Naive B cell (primary cell): ENCODE measurements around the gene CLDN14. TPM values are rescaled to one million over a fixed set of nuclear protein-coding genes. Genes with fewer than 3 reads are reported as not detected.

ENCODE experiments used
- ATAC-seq, 2 donors: fragments of 150-1000 bp; cut with Tn5 transposase; 2 replicates each; pipeline ENCODE4 v1.10.0; 2021; ENCODE audit warnings: low read depth in 2 of 2, mild to moderate bottlenecking in 2 of 2, moderate library complexity in 2 of 2
- DNase-seq: peaks from one replicate; pipeline ENCODE4 v3.0.0; 2022
- H3K27ac Mint-ChIP-seq, 6 donors: one replicate each; pipeline ENCODE4 v1.8.0; 2020 to 2022; ENCODE audit warnings: mild to moderate bottlenecking in 6 of 6, mixed read lengths in 6 of 6, moderate library complexity in 5 of 6, inconsistent platforms in 2 of 6
- H3K27me3 Mint-ChIP-seq, 3 donors: one replicate each; pipeline ENCODE4 v1.8.0; 2021 to 2022; ENCODE audit warnings: mixed read lengths in 3 of 3, mild to moderate bottlenecking in 1 of 3
- H3K36me3 Mint-ChIP-seq, 2 donors: one replicate each; pipeline ENCODE4 v1.8.0; 2020 to 2022; ENCODE audit warnings: mixed read lengths in 2 of 2, inconsistent platforms in 1 of 2, mild to moderate bottlenecking in 1 of 2
- H3K4me1 Mint-ChIP-seq, 3 donors: one replicate each; pipeline ENCODE4 v1.8.0; 2020 to 2022; ENCODE audit warnings: mixed read lengths in 3 of 3, inconsistent platforms in 1 of 3, mild to moderate bottlenecking in 1 of 3, moderate library complexity in 1 of 3
- H3K4me3 Mint-ChIP-seq, 8 donors: one replicate each; pipeline ENCODE4 v1.8.0; 2020 to 2022; ENCODE audit warnings: mild to moderate bottlenecking in 8 of 8, mixed read lengths in 8 of 8, moderate library complexity in 8 of 8, inconsistent platforms in 2 of 8
- H3K9me3 Mint-ChIP-seq, 7 donors: one replicate each; pipeline ENCODE4 v1.8.0; 2020 to 2022; ENCODE audit warnings: mixed read lengths in 7 of 7, mild to moderate bottlenecking in 5 of 7, inconsistent platforms in 2 of 7, moderate library complexity in 1 of 7
- polyA plus RNA-seq, 6 donors: library from polyadenylated mRNA; unstranded; fragments of 300-500 nt; fragmentation: Illumina TruSeq; gene quantifications; one replicate each; pipeline ENCODE4 v1.2.3, GENCODE V29; 2021; ENCODE audit warnings: low read depth in 6 of 6

The CLDN14 gene
- polyA plus RNA-seq, 6 donors from 2014 or later, result not detected

DNA sequence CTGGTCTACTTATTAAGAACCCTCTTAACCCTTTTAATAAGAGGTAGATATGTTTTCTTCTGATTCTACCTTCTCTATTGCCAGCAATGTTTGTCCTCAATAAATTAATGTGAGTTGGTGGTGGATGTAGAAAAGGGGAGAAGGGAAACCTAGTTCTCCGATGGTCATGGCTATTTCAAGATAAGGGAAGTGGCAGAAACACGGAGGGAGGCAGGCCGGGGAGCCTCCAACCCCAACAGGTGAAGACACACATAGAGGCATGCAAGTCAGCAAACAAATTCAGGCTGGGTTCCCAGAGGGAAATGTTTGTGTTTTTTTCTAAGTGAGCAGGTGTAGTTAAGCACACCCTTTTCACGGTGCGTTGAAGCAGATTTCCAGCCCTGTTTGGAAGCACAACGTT is 31.0 kb upstream of the CLDN14 start:
- Mint-ChIP-seq H3K36me3 (no peaks in the 10 kb centered on the region), H3K9me3 (peaks cover 0 to 3% (median 0%) of the 10 kb centered on the region in 7 donors), H3K4me1 (peaks cover 6 to 32% (median 11%) of the 10 kb centered on the region in 3 donors), H3K27ac (no peak overlapping the region), H3K27me3 (peaks cover 0 to 22% (median 8%) of the 10 kb centered on the region in 3 donors), H3K4me3 (no peak overlapping the region)
- no peak for DNase-seq
- no peak for ATAC-seq

DNA sequence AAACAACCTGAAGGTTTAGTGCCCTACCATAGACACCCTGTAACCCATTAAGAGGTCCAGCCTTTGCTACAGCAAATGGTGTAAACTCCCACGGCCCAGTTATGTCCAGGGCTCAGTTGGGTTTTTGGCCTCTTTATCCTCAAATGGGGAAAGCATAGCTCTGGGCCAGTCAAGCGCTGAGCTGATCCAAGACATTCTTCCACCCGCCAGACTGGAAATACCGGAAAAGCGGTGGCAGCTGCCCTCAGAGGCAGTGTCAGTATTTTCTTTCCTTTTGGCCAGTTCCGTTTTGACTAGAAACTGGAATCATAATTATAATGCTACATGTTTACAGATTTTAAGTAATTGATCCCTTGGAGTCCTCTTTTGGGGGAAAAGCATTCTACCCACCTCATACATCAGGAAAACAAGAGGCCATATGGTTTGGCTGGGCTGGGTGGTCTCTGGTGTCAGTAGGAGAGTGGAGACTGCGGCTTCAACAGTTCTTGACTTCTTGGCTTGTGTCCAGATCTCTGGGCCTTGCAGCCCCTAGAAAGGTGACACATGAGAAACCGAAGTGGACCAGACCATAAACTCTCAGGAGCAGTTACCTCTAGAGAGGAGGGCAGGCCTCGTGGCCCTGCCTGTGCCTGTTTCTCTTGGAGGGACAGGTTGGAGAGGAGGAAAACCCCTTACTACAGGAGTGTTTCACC is 30.2 kb upstream of the CLDN14 start:
- Mint-ChIP-seq H3K9me3 (peaks cover 0 to 3% (median 0%) of the 10 kb centered on the region in 7 donors), H3K4me3 (no peak overlapping the region), H3K4me1 (peaks cover 6 to 32% (median 11%) of the 10 kb centered on the region in 3 donors), H3K27ac (no peak overlapping the region), H3K36me3 (no peaks in the 10 kb centered on the region), H3K27me3 (peaks cover 0 to 22% (median 8%) of the 10 kb centered on the region in 3 donors)
- DNase-seq (no peak), ATAC-seq (no peak)

DNA sequence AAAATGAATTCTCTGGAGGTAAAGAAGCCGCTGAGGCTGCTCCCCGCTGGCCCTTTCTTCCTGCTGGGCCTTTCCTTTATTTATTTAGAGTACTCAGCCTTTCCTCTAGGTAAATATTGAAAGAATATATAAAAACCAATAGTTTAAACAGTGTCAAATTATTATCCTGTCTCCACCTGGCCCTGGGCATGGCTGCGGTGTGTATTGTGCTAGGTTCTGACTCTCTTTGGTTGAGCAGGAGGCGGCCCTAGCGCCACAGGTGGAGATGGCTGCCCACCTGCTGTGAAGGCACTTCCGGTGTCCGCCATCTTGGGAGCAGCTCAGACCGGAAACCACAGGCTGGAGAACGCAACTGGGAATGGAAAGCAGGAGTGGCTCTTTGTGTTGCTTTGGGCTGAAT is 29.0 kb upstream of the CLDN14 start:
- Mint-ChIP-seq H3K4me3 (no peak overlapping the region), H3K36me3 (no peaks in the 10 kb centered on the region), H3K9me3 (peaks cover 0 to 3% (median 0%) of the 10 kb centered on the region in 7 donors), H3K27me3 (peaks cover 0 to 14% (median 11%) of the 10 kb centered on the region in 3 donors), H3K4me1 (peaks cover 6 to 23% (median 9%) of the 10 kb centered on the region in 3 donors), H3K27ac (peak overlapping the region in 1 of 6 donors; percentile 8)
- no peak for ATAC-seq
- no peak for DNase-seq

DNA sequence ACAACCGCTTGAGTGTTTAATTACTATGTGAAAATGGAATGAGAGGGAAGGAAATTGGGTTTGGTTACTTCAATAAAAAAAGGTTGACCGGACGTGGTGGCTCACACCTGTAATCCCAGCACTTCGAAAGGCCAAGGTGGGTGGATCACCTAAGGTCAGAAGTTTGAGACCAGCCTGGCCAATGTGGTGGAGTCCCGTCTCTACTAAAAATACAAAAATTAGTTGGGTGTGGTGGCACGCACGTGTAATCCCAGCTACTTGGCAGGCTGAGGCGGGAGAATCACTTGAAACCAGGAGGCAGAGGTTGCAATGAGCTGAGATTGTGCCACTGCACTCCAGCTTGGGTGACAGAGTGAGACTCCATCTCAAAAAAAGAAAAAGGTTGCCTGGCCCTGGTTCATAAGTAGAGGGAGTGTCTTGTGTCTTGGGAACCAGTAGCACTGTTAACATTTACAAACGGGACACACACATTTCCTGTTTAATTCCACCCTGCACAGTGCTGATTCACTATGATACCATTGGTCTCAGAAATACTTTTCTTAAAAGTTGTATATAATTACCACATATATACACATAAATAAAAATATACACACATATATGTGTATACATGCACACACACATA is 27.6 kb upstream of the CLDN14 start:
- DNase-seq (no peak), ATAC-seq (no peak)
- H3K4me3 Mint-ChIP-seq, result peak overlapping the region in 2 of 8 donors; percentile 43 to 72
- no peaks in the 10 kb centered on the region for H3K36me3 Mint-ChIP-seq
- H3K9me3 Mint-ChIP-seq, result peaks cover 0 to 2% (median 0%) of the 10 kb centered on the region in 7 donors
- peak overlapping the region in 1 of 6 donors; percentile 72 for H3K27ac Mint-ChIP-seq
- H3K27me3 Mint-ChIP-seq, result peaks cover 0 to 14% (median 11%) of the 10 kb centered on the region in 3 donors
- H3K4me1 Mint-ChIP-seq, result peaks cover 4 to 17% (median 6%) of the 10 kb centered on the region in 3 donors

DNA sequence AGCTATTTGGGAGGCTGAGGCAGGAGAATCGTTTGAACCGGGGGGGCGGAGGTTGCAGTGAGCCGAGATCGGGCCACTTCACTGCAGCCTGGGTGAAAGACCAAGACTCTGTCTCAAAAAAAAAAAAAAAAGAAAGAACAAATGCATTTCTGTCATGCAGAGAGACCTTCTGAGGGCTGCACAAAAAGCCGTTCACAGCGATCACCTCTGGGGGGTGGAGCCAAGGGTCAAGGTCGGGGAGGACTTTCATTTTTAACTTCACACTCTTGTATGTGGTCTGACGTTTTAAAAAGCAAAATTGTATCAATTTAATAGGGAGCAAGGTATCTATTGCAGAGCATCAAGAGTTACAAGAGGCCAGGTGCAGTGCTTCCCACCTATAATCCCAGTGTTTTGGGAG is 26.6 kb upstream of the CLDN14 start:
- no peak for DNase-seq
- Mint-ChIP-seq H3K9me3 (peaks cover 0 to 1% (median 0%) of the 10 kb centered on the region in 7 donors), H3K36me3 (no peaks in the 10 kb centered on the region), H3K27me3 (peaks cover 0 to 9% (median 7%) of the 10 kb centered on the region in 3 donors), H3K27ac (peak overlapping the region in 1 of 6 donors; percentile 47), H3K4me3 (no peak overlapping the region), H3K4me1 (peaks cover 0 to 6% (median 6%) of the 10 kb centered on the region in 3 donors)
- no peak for ATAC-seq

DNA sequence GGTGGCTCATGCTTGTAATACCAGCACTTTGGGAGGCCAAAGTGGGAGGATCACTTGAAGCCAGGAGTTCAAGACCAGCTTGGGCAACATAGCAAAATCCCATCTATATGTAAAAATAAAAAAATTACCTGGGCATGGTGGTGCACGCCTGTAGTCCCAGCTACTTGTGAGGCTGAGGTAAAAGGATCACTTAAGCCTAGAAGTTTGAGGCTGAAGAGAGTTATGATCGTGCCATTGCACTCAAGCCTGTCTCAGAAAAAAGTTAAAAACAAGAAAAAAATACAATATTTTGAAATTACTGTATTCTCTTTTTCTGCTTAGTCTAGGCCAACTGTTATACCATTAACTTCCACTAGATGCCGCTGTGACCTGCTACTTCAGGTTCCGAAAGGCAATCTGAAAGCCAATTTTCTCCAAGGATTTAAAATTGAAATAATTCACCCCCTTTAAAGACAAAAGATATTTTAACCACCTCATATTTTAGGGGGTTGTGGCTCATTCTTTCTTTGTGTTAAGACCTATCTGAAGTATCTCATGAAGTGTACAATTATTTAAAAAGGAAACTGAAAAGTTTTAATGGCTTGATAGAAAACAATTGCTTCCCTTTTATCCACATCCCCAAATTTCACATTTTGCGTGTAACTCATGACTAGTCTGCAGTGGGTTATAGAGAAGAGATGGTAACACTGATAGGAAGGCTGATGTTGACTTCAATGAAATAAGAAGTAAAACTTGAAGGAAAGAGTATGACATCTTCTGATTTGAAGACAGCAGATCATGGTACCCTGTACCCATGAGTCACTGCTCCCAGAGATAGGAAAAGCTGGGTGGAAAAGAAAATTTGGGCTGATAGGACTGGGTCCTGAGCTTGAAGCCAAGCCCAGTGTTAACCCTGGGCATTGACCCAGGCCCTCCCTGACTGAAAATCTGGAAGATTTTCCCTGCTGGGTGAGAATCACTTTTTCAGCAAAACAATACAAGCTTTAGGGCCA is 24.4 kb upstream of the CLDN14 start:
- Mint-ChIP-seq H3K36me3 (no peaks in the 10 kb centered on the region), H3K27me3 (peaks cover 0 to 7% (median 6%) of the 10 kb centered on the region in 3 donors), H3K9me3 (peaks cover 0 to 1% (median 0%) of the 10 kb centered on the region in 7 donors), H3K4me1 (peaks cover 0 to 6% (median 0%) of the 10 kb centered on the region in 3 donors), H3K4me3 (no peak overlapping the region), H3K27ac (no peak overlapping the region)
- ATAC-seq (no peak), DNase-seq (peak; percentile 21)

DNA sequence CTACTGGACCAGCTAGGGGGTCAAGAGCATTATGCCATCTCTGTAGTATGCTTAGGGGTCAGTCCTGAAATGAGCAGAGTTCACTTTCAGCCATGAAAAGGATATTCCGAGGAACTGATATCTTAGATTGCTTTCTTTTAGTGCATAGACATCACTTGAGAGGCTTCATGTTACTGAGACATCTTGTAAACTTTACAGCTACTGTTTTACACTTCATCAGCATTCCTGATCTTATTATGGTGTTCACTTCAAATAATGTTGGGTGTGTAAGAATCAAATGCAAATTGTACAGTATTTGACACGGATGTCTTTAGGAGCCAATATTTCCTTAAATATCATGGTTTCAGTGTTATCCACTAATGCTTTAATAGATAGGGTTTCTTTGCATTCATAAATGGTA is 22.4 kb upstream of the CLDN14 start:
- no peak for DNase-seq
- Mint-ChIP-seq H3K36me3 (no peaks in the 10 kb centered on the region), H3K9me3 (peaks cover 0 to 4% (median 0%) of the 10 kb centered on the region in 7 donors), H3K27me3 (peaks cover 0 to 7% (median 0%) of the 10 kb centered on the region in 3 donors), H3K4me3 (no peak overlapping the region), H3K4me1 (peaks cover 0 to 5% (median 0%) of the 10 kb centered on the region in 3 donors), H3K27ac (no peak overlapping the region)
- no peak for ATAC-seq

DNA sequence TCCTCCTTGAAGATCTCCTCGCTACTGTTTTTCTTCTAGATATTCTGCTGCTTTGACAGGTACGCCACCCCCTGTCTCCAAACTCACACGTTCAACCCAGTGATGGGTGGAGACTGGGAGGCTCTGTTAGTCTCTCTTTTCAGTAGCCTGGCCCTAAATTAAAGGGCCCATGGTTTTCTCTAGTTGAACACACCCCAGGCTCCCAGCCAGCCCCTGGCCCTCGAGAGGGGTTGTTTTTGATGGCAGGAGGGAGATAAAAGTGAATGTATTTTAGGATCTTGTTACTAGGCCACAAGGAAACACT is 21.6 kb upstream of the CLDN14 start:
- H3K27me3 Mint-ChIP-seq, result peaks cover 0 to 7% (median 0%) of the 10 kb centered on the region in 3 donors
- no peak overlapping the region for H3K27ac Mint-ChIP-seq
- H3K4me1 Mint-ChIP-seq, result no peaks in the 10 kb centered on the region
- H3K36me3 Mint-ChIP-seq, result no peaks in the 10 kb centered on the region
- no peak for ATAC-seq
- peaks cover 0 to 4% (median 0%) of the 10 kb centered on the region in 7 donors for H3K9me3 Mint-ChIP-seq
- H3K4me3 Mint-ChIP-seq, result no peak overlapping the region
- no peak for DNase-seq

DNA sequence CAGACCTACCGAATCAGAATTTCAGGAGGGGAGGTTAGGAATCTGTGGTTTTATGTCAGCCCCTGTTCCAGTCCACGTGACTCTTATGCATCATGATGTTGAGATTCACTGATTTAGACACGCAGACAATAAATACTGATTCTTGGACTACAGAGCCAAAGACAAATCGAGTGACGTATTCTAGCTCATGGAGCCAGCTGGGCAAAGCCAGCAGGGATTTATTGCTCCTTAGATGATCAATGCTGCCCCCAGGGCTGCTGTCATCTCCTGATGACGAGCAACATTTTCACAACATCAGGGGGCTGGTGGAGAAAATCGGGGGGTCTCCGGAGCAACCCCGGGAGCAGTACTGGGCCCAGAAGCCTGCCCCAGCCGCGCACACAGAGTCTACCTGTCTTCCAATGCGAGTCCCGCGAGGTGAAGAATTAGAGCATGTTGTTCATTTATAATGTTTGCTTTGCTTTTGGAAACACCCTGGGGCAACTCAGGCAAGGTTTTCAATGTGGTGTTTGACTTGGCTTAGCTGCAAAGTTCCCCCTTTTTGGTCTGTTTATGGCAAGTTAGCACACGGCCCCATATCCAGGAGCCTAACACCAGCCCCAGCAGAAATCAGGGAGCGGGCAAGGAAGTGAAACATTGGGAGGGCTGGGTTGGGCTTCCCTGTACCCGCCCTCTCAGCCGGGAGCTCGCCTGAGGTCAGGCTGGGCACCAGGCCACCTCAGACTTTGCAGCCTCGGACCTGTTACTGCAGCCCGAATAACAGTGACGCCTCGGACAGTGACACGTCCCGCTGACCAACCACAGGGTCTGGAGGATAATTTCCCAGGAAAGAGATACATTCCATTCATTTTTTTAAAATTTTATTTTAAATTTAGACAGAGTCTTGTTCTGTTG is 19.9 kb upstream of the CLDN14 start:
- no peak for DNase-seq
- H3K9me3 Mint-ChIP-seq, result peaks cover 0 to 6% (median 0%) of the 10 kb centered on the region in 7 donors

DNA sequence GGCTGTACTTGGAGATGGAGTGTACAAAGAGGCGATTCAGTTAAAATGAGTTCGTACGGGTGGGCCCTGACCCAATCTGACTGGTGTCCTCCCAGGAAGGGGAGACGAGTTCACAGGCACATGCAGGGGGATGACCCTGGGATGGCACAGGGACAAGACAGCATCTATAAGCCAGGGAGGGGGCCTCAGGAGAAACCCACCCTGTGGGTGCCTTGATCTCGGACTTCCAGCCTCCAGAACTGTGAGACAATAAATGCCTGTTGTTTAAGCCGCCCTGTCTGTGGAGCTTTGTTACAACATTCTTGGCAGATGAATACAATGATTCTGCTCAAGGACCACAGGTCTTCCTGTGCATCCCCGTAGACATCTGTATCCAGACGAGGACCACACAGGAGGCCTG is 14.6 kb upstream of the CLDN14 start:
- H3K27me3 Mint-ChIP-seq, result peaks cover 0 to 11% (median 9%) of the 10 kb centered on the region in 3 donors
- no peaks in the 10 kb centered on the region for H3K36me3 Mint-ChIP-seq
- no peaks in the 10 kb centered on the region for H3K4me1 Mint-ChIP-seq
- H3K9me3 Mint-ChIP-seq, result peaks cover 0 to 6% (median 0%) of the 10 kb centered on the region in 7 donors
- H3K4me3 Mint-ChIP-seq, result no peak overlapping the region
- DNase-seq (no peak), ATAC-seq (no peak)
- no peak overlapping the region for H3K27ac Mint-ChIP-seq

More for the DNA sequence above, 19.9 kb upstream of the CLDN14 start:
- no peak overlapping the region for H3K27ac Mint-ChIP-seq
- H3K36me3 Mint-ChIP-seq, result no peaks in the 10 kb centered on the region
- H3K4me1 Mint-ChIP-seq, result no peaks in the 10 kb centered on the region
- H3K4me3 Mint-ChIP-seq, result no peak overlapping the region
- no peak for ATAC-seq
- H3K27me3 Mint-ChIP-seq, result peaks cover 0 to 7% (median 0%) of the 10 kb centered on the region in 3 donors

DNA sequence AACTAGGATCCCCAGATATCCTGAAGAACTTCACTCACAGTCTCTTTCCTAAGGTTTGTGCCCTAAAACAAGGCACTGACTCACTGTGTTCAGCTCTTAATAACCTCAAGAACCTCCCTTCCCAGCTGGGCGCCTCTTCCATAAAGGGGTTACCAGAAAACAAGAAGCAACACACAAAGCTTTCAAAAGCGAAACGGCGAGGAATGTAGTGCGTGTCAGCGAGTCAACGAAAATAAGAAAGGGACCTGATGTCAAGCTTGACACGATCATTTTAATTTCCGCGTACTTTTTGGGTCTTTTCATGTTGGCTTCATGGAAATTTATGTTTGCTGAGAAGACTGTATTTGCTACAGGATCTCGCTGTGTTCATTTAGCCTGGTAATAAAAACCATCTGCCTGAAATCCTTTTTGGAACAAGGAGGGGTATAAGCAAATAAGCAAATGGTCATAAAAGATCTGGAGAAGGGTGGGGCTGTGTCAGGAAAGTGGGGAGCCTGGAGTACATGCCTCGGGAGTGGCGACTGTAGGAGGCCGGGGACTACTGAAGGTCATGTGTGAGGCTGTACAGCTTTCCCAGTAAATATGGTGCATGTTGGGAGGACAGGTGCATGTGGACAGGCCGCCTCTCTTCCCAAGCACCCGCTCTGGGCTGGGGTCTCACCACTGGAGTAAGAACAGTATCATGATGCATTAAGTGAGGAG is 11.4 kb upstream of the CLDN14 start:
- Mint-ChIP-seq H3K9me3 (peaks cover 0 to 6% (median 0%) of the 10 kb centered on the region in 7 donors), H3K4me3 (no peak overlapping the region), H3K4me1 (no peaks in the 10 kb centered on the region), H3K27ac (no peak overlapping the region), H3K36me3 (no peaks in the 10 kb centered on the region), H3K27me3 (peaks cover 0 to 16% (median 9%) of the 10 kb centered on the region in 3 donors)
- DNase-seq (no peak), ATAC-seq (no peak)

DNA sequence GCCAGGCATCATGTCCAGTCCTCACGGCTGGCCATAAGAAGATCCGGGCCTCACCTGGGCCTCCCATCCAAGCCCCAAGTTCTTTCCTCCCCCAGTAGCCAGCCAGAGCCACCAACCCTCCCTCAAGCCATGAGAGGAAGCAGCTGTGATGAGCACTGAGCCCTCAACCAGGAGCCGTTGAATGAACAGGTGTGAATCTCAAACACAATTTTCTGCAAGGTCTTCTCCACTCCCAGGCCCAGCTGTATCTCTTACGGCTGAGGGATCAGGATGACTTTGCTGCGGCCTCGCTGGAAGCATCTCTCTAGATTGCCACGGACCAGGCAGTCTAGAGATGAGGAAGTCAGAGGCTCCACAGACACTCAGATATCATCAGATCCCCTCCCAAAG is 9.8 kb upstream of the CLDN14 start:
- ATAC-seq, result no peak
- H3K4me3 Mint-ChIP-seq, result no peak overlapping the region
- H3K27ac Mint-ChIP-seq, result no peak overlapping the region
- no peak for DNase-seq
- no peaks in the 10 kb centered on the region for H3K4me1 Mint-ChIP-seq
- no peaks in the 10 kb centered on the region for H3K9me3 Mint-ChIP-seq
- H3K27me3 Mint-ChIP-seq, result peaks cover 0 to 22% (median 9%) of the 10 kb centered on the region in 3 donors
- H3K36me3 Mint-ChIP-seq, result no peaks in the 10 kb centered on the region
